Mucosa of gallbladder (tissue), 1 donor: ENCODE measurements around the gene TTC29. TPM values are rescaled to one million over a fixed set of nuclear protein-coding genes. Genes with fewer than 3 reads are reported as not detected.

Experiments used
- DNase-seq: peaks from one replicate; pipeline ENCODE4 v3.0.0-alpha.2; 2020; ENCODE audit warnings: low spot score
- total RNA-seq: library from RNA; stranded (reverse); gene quantifications from one replicate; pipeline ENCODE4 v1.2.1, GENCODE V29; 2021
- donor health status: DM: no; HTN: no; CAD: no.

The TTC29 gene, protein sequence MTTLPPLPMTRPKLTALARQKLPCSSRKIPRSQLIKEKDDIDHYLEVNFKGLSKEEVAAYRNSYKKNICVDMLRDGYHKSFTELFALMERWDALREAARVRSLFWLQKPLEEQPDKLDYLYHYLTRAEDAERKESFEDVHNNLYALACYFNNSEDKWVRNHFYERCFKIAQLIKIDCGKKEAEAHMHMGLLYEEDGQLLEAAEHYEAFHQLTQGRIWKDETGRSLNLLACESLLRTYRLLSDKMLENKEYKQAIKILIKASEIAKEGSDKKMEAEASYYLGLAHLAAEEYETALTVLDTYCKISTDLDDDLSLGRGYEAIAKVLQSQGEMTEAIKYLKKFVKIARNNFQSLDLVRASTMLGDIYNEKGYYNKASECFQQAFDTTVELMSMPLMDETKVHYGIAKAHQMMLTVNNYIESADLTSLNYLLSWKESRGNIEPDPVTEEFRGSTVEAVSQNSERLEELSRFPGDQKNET
- not detected for total RNA-seq

DNA sequence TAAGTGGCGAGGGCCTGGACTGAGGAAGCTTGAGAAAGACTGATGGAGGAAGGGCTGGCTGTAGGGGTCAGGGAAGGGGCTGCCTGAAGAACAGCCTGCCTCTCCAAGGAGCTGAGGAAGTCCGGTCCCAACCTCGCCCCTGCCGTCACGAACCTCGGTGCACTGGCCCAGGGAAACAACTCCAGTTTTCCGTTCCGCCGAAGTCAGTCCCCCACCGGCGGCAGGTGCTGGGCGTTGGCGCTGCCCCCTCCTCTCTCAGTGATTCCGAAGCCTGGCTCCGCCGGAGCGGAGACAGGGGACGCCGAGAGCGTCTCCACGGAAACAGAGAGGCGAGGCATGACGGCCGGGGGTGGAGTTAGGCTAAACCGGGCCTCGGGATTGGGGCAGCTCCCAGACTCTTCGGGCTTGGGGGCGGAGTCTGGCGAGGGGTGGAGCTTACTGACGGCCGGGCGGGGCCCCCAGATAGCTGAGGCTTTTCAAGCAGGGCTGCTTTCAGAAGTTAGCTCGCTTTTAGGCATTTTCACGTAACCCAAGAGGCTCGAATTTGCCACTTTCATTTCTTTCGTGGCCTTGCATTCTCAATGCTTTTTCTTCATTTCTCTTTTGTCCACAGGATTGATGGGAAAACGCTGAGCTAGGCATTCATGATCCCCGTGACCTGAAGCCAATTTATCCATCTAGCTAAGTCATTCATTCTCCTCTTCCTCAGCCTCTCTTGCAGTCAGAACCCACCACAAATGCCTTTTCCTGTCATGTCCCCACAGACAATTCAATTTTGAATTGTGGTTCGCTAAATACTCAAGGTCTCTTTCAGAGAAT lies at the start of gene TTC29:
TSS of gene TTC29 (minus strand) at position 309 of the 819 bp plus-strand sequence. CDS start 5,969 bp downstream, outside the sequence.
- peak; percentile 90 for DNase-seq

DNA sequence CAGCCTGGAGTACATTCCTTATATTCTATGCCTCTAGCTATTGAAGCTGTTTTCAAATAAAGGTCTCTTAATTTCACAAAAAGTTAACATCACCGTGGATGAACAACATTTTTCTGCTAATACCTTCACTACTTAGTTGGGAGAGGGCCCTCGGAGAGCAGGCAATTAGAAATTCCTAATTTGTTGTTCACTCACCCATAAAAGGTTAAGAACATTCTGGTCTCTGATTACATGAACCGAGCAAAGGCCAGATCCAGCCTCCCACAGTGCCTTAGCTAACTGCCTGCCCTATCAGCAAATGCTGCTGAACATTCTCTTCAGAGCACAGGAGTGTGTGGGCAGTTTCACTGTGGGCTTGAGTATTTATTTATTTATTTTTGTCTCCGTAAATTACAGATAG lies 36.0 kb upstream of the TTC29 start:
- DNase-seq = no peak

DNA sequence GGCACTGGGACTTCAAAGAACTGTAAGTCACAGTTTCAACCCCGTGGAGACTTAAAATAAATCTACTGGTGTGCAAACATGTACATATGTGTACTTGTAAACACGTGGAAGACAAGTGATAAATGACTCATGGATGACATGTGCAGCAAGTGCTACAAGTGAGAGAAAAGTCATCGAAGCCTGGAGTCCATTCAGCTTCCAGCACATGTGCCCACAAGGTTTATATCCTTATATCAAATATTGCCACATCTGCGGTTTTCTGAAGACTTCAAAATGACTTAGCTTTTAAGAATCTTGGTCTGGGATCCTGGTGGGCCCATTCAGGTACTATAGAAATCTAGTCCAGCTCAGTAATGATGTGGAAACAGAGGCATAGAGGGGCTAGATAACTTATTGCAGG lies 33.0 kb upstream of the TTC29 start:
- no peak for DNase-seq

DNA sequence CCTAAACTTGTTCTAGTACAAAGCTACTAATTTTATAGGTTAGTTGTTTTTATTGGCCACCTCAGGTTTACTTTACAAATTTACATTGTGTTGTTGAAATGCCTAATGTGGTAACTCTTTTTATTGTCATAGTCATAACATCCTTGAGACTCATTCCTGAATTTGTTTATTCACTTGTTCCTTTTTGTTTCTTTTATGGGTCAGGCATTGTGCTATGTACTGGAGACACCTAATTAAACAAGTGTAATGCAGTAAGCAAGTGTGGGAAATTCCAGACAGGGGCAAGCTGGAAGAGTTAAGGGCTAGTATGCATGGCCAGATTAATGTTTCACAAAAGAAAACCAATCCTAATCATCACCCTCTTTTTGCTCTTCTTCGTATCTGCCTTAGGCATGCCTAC lies 30.5 kb upstream of the TTC29 start:
- no peak for DNase-seq

DNA sequence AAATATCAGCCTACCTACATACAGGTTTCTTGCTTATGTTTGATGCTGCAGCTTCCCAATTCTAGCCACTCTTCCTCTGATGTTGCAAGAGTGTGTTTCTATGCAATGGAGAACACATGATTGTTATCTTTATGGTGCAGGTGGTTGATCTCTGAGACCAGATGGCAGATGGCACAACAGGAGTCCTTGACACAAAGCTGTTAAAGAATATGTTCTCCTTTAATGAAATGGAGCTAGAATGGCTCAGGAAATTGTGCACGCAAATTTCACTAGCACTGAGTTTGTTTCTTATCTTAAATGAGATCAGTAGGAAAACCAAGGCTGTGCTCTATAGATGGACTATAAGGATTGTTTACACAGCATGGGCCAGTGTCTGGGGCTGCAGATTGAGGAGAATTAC lies 29.9 kb upstream of the TTC29 start:
- no peak for DNase-seq

DNA sequence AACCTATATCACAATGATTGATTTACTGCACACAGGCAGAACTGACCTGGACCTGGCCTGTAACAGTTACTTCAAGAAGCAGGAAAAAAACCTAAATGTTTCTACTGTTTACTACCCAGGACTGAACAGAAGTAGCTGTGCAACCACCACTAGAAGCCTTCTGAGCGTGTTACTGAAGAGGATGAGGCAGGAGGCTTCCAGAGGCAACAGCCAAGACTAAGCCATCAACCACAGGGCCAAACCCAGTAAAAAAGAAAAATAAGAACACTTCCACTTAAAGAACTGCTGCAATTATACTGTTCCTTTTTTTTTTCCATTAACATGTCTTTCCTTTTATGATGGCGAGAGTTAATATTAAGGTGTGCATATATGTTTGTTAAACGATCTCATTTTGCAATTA lies 29.4 kb upstream of the TTC29 start:
- DNase-seq = no peak

DNA sequence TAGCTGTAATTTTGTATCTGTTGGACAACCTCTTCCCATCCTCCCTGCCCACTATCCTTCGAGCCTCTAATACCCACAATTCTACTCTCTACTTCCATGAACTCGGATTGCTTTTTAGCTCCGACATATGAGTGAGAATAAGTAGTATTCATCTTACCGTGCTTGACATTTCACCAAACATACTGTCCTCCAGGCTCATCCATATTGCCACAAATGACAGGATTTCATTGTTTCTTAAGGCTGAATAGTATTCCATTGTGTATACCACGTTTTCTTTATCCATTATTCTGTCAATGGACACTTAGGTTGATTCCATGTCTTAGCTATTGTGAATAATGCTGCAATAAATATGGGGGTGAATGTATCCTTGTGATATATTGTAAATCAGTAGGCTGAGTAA lies 26.4 kb upstream of the TTC29 start:
- DNase-seq = no peak

DNA sequence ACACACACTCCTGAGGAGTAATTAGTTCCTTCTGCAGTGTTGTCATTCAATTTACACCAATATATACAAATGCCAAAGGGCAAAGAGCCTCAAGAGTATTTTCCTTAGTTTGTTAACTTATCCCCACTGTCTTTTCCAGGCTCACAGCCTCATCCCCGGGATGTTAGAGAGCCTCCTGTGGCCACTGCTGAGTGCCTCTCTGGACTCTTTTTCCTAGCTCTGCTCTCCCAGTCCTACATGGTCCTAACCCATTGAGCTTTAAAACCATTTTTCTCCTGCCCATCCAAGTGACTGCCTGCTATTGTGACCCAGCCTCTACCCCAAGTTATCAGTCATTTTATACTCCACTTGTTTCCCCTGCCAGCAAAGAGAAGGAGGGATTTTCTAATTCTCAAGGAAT lies 23.5 kb upstream of the TTC29 start:
- DNase-seq = no peak

DNA sequence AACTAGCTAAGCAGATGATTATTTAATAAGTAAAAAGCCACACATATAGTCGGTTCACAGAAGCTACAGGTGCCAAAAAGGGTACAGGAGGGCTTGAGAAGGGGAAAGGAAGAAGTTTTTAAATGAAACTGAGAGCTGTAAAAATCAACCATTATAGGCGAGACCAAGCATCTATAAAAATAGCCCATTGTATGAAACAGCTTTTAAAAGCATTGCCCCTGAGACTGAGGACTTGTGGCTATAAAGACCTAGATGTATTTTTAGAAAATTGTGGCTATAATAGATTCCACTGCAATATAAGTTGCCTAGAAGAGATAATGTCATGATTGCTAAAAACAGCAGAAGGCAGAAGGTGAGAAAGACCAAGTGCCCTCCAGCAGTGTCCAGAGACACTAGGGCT lies 15.0 kb upstream of the TTC29 start:
- no peak for DNase-seq

DNA sequence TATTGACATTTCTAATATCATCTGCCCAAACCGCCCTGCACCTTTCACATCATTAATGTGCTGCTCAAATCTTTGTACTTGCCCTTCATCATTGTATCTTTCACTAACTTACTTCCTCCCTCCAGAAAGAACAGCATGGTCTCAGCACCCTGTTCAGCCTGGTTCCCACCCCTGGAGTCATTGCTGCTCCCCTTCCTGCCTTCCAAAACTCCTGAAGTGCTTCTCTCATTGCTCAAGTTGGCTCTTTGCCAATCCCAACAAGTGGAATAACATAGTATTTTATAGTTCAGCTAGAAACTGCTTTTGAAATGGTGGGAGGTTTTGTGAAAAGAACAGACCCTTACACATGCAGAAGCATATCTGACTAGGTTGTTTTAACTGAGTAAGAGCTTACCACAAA lies 14.0 kb upstream of the TTC29 start:
- no peak for DNase-seq

DNA sequence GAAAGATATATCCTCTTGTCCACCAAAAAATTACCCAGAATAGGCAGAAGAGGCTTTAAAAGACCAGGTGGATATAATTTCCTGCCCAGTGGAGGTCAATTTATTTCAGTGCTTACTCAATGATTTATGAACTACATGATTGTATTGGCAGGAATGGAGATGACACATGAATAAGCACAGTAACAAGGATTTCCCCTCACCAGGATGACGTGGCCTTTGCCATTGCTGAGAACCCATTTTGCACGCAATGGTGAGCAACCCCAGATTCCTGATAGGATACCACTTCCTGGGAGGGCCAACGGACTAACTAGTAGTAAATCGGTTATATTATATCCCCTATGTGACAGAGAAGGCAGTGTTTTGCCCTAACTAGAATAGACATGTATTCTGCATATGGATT lies 11.6 kb upstream of the TTC29 start:
- no peak for DNase-seq

DNA sequence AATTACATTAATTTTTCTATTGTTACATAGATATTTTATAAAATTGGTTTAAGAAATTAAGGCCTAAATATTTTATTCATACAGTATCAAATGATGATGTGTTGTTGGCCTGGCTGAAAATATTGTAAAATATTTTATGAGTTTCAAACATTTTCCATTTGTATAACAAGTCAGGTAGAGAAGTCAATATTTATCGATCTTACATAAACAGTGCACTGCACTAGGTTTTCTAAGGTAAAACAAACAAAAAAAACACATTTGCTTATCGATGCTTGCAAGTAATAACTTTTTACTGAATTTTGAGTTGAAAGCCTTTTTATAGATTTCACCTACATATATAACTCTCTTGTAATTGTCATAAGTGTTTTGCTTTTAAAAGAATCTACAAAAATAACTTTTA lies 7.2 kb upstream of the TTC29 start:
- no peak for DNase-seq

DNA sequence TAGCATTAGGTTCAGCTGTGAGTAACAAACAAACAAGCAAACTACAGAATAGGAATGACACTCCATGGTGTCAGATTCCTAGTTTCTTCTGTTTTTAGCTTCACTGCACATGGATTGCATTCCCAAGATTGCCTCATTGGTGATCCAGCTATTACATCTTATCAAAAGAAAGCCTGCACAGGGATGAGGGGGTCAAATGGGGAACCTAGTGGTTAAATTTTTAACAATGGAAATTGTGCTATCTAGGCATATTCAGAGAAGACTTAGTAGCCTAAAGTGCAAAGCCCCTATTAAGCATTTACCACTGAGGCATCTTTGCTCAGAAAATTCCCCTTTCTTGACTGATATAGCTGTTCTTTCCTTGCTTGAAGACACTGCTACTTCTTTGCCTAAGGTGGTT lies 3.9 kb upstream of the TTC29 start:
- DNase-seq = no peak

DNA sequence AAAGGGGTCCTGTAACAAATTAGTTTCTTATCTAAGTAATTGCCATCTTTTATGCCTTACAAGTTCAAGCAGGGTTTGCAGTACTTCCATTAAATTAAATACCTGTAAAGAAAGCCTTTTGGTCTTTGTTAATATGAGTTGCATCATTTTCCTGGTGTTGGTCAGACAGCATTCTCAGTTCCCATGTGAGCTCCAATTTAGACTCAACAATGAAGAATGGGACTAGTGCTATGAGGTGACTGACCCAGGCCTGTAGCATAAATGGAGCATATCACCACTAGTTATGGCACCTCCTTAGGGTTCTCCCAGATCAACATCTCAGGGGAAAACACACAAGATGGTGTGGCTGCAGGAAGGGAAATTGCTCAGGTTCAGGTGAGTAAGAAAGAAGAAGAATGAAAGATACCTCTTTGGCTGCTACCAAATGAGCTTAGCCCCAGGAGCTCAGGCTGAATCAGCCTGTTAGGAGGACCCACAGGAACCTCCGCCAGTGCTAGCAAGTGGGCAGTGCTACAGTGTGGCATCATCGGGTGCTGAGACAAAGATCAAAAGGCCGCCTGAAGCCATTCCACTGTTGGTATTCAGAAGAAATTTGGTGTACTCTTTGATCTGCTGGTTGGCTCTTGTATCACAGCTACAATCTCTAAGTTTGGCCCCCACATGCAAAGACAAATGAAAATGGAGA lies 1.8 kb downstream of the TTC29 start:
- no peak for DNase-seq

DNA sequence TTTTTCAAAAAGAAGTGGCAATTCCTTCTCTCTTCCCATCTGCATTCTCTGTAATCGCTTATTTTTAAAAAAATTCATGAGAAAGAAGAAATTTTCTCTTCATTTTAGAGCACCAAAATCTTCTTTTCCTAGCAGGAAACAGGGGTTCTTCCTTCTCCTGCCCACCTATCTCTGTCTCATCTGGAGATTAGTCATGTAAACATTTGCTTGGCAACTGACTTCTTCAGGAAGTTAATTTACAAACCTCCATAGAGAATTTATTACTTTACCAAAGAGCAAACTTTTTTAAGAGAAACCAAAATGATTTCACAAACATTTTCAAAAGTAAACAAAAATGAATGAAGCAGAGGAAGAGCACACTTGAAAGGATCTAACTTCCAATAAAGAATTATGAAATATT lies 13.5 kb downstream of the TTC29 start:
- no peak for DNase-seq

DNA sequence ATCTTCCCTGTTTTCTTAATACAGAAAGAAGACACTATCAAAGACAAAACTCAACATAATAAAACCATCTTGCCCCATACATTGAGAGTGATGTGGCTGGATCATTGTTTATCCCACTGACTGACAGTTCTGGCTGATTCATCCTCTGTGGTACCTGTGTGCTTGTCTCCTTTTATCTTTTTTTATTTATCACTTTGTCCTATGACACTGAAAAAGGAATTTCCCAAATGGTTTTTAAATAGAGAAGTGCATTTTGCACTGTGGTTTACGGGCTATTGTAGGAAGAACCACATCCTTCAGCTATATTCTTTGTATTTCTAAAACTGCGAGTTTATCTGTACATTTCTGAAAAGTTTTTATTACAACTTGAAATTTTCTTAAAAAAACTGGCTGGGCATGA lies 15.0 kb downstream of the TTC29 start:
- no peak for DNase-seq

DNA sequence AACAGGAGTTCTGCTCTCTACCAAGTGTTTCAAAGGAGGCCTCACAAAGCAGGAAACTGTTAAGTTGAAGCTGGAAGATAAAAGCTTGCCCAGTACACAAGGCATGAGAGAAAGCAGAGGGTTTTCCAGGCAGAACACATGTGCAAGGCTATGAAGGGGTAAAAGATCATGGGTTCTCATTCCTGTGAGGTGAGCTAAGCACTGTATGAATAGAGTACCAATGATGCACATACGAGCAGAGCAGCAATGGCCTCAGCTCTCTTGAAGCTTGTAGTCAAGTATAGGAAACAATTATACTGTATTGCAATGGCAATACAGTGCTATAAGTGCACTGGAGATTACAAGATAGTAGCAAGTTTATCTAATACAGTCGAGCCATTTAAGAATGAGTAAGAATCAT lies 18.0 kb downstream of the TTC29 start:
- DNase-seq = no peak

DNA sequence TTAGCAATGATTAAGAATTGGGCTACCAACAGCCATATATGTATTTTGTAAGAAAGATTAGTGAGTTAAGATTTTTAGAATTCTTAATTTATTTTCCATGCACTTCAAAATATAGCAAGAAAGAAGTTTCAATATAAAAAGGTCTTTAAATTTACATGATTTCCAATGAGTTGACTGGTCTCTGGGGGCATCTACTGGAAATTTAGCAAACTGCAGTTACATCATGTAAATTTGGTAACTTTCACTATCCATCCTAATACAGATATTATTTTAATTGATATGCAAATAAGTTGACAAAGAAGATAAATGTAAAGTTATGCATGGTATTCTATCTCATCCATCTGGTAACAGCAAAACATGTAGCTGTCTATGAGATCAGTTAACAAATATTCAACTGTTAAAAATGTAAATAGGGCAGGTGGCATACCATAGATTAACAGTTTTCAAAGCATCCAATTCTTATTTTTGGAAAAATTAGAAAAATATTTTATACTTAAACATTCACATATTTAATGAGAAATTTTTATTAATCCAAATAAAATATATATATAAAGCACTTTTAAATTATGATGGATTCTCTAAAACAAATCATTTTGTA lies 29.1 kb downstream of the TTC29 start:
- DNase-seq = no peak

DNA sequence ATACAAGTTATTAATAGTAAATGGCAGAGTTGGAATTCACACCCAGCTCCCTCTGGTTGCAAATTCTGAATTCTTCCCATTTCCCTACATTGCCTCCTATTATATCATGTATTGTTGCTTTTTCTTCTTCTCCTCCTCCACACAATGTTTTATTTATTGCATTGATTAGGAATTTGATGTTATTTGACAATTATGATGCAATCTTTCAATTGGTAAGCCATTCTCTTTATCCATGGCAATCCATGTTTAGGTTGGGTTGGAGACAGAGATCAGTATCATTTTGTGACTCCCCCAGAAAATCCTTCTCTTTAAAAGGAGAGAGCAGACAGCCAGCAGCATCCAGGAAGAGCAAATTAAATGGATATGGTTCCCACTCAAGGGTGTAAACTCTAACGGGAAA lies 30.5 kb downstream of the TTC29 start:
- DNase-seq = no peak

DNA sequence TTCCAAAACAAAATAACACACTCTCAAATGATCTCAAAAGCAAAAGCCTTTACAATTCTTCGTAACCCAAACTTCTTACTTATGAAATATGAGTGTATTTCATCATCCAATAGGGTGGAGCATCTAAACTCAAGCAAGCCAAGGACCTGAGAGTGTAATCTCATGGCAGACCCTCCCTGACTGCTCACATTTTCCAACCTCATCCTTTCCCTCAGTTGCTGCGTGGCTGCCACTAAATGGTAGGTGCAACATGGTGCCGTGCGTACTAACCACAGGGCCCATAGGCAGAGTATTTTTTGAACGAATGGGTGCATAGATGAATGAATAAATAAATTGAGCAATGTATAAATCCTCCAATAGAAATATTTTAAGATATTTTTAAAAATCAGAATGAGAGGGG lies 45.4 kb downstream of the TTC29 start:
- no peak for DNase-seq

DNA sequence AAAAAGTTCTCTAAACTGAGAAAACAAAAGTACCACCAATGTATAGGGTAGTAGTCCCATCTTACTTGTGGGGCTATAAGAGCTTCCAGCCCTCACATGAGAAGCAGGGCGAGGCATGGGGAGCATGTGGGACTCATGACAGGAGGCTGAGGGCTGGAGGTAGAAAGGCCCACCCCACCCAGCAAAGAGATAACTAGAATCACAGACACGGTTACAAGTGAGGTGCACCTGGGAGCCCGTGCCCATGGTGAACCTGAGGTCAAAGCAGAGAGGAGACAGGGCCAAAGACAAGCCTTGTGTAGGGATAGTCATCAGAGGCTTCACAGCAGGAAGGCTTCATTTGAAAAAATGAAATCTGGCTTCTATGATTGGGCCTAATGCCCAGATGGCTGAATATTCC lies 55.4 kb downstream of the TTC29 start:
- no peak for DNase-seq

DNA sequence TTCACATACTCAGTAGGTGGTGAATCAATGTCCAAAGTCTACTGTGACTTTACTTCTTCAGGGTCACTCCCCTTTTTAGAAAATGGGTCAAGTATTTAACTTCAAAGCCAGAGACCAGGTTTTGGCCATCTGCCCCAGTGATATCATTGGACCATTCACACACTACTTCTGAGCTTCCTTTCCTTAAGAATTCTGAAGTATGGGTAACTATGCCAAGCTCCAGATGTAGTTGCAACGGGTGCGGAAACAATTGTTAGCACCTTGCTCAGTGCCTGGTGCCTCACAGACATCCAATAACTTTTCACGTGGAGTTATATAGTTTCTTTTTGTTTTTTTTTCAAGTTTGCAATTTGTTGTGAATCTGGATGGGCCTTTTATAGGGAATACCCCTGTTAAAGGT lies 62.6 kb downstream of the TTC29 start:
- DNase-seq = no peak
